Measurements from ENCODE around the gene PRKAB1. TPM values are rescaled to one million over a fixed set of nuclear protein-coding genes. Genes with fewer than 3 reads are reported as not detected.
"Not testable (repeated sequence)": the region's sequence is repeated elsewhere in the genome, so short reads cannot be mapped to it uniquely, and the experiment has no call there.

The PRKAB1 gene
- total RNA-seq, 1 experiment from 2014 or later, result 36.3 TPM

GRCh38 chr12:119704065-119704747 is 36.3 kb downstream of the PRKAB1 start:
- Histone ChIP-seq H3K4me3 (ENCODE audit: low read depth in 2 of 2, low read length in 2 of 2) (no peak overlapping the region), H3K9me3 (ENCODE audit: control insufficient read depth, insufficient read depth, low read depth, low read length) (no peaks in the 10 kb centered on the region), H3K27me3 (ENCODE audit: control insufficient read depth, insufficient read depth, low read length) (no peaks in the 10 kb centered on the region), H3K4me1 (ENCODE audit: control insufficient read depth, insufficient read depth, low read length) (no peaks in the 10 kb centered on the region), H3K36me3 (ENCODE audit: control insufficient read depth, insufficient read depth, low read length) (peaks cover 9% of the 10 kb centered on the region), H3K27ac (ENCODE audit: low read length) (no peak overlapping the region)
- 0 out of 2 replicates have a peak, but pooled peaks have one; percentile 49 for ATAC-seq
- TF ChIP-seq POLR2AphosphoS5 (IDR thresholded peaks at IDR 0.05; ENCODE audit: low read depth, low read length), result no peak
- TF ChIP-seq CTCF (IDR thresholded peaks at IDR 0.05), result no peak
- no peak for TF ChIP-seq SIN3A (IDR thresholded peaks at IDR 0.05; ENCODE audit: borderline replicate concordance, insufficient read depth, low read depth, low read length)
- no peak for TF ChIP-seq REST (IDR thresholded peaks at IDR 0.05; ENCODE audit: insufficient read depth in 1 of 2, low read depth in 2 of 2, low read length in 1 of 2)
- TF ChIP-seq TCF7L2 (IDR thresholded peaks at IDR 0.05; ENCODE audit: low read depth, low read length), result no peak
- POLR2A ChIA-PET, result no interaction called here
- in situ Hi-C loops (cut with HindIII; ENCODE audit: low pct_unique_long_range_greater_than_20kb, low sequenced_read_pairs), result no loop called here
- intact Hi-C loops (cut with micrococcal nuclease; ENCODE audit: unreplicated experiment), result no loop called here
- no TSS peak for BruUV-seq (replicated peaks)
- DNase-seq (ENCODE audit: low read depth, low spot score), result no peak
- CTCF ChIA-PET, result no interaction called here

- DNase-seq (ENCODE audit: low read depth, low spot score) (no peak), ATAC-seq (no peak)
- no peaks in the 10 kb centered on the region for H3K27me3 ChIP-seq (ENCODE audit: control insufficient read depth, insufficient read depth, low read length)
- BruUV-seq (replicated peaks), result no TSS peak
- intact Hi-C loops (cut with micrococcal nuclease; ENCODE audit: unreplicated experiment), result no loop called here
- ChIA-PET POLR2A (interaction anchor here (0.7 kb wide), 1 partner anchor 76 kb away, joined by 7 read pairs; no protein-coding TSS in a partner anchor), CTCF (no interaction called here)
- H3K4me3 ChIP-seq (ENCODE audit: low read depth in 2 of 2, low read length in 2 of 2), result no peak overlapping the region
- no peak for TF ChIP-seq TCF7L2 (IDR thresholded peaks at IDR 0.05; ENCODE audit: low read depth, low read length)
- TF ChIP-seq POLR2AphosphoS5 (IDR thresholded peaks at IDR 0.05; ENCODE audit: low read depth, low read length), result no peak
- no peak for TF ChIP-seq CTCF (IDR thresholded peaks at IDR 0.05)
- no peak for TF ChIP-seq REST (IDR thresholded peaks at IDR 0.05; ENCODE audit: insufficient read depth in 1 of 2, low read depth in 2 of 2, low read length in 1 of 2)
- no peak for TF ChIP-seq SIN3A (IDR thresholded peaks at IDR 0.05; ENCODE audit: borderline replicate concordance, insufficient read depth, low read depth, low read length)
- H3K27ac ChIP-seq (ENCODE audit: low read length), result no peak overlapping the region
- in situ Hi-C loops (cut with HindIII; ENCODE audit: low pct_unique_long_range_greater_than_20kb, low sequenced_read_pairs), result no loop called here
- H3K4me1 ChIP-seq (ENCODE audit: control insufficient read depth, insufficient read depth, low read length), result no peaks in the 10 kb centered on the region
- no peaks in the 10 kb centered on the region for H3K9me3 ChIP-seq (ENCODE audit: control insufficient read depth, insufficient read depth, low read depth, low read length)
- peaks cover 9% of the 10 kb centered on the region for H3K36me3 ChIP-seq (ENCODE audit: control insufficient read depth, insufficient read depth, low read length)
Measured at GRCh38 chr12:119705182-119705581, 37.2 kb downstream of the PRKAB1 start.

- H3K4me1 ChIP-seq (ENCODE audit: control insufficient read depth, insufficient read depth, low read length); H3K9me3 ChIP-seq (ENCODE audit: control insufficient read depth, insufficient read depth, low read depth, low read length); H3K4me3 ChIP-seq (ENCODE audit: low read depth in 2 of 2, low read length in 2 of 2); DNase-seq (ENCODE audit: low read depth, low spot score); ATAC-seq; POLR2A ChIA-PET; H3K27me3 ChIP-seq (ENCODE audit: control insufficient read depth, insufficient read depth, low read length); CTCF ChIA-PET; BruUV-seq (replicated peaks); H3K27ac ChIP-seq (ENCODE audit: low read length); intact Hi-C loops (cut with micrococcal nuclease; ENCODE audit: unreplicated experiment); in situ Hi-C loops (cut with HindIII; ENCODE audit: low pct_unique_long_range_greater_than_20kb, low sequenced_read_pairs); H3K36me3 ChIP-seq (ENCODE audit: control insufficient read depth, insufficient read depth, low read length): not testable (repeated sequence)
Measured at GRCh38 chr12:119706427-119706826, 38.5 kb downstream of the PRKAB1 start.

Data from Panc1 (cell line).